HL-60 (cell line): ENCODE data around the gene LGALS7.
"Not testable (repeated sequence)": the region's sequence is repeated elsewhere in the genome, so short reads cannot be mapped to it uniquely, and the experiment has no call there.

Experiments
- DNase-seq, 2 experiments: peaks; one replicate each; pipeline ENCODE4 v3.0.0-alpha.2; 2010 to 2020; ENCODE audit warnings: low read depth in 1 of 2, low spot score in 1 of 2
- H3K27ac ChIP-seq: fragments of 250-450 bp; sonication (Bioruptor Pico); replicated peaks from 2 replicates; pipeline ENCODE4 v1.5.1; 2020; ENCODE audit warnings: mild to moderate bottlenecking, moderate library complexity
- H3K27me3 ChIP-seq: fragments of 250-450 bp; sonication (Bioruptor Pico); 2 replicates; pipeline ENCODE4 v1.5.1; 2021; ENCODE audit warnings: mild to moderate bottlenecking, moderate library complexity; ENCODE audit not compliant: insufficient read depth, poor library complexity, severe bottlenecking
- H3K4me3 ChIP-seq: replicated peaks from 2 replicates; pipeline ENCODE4 v1.5.1; 2011; ENCODE audit warnings: mild to moderate bottlenecking, control low read depth, low read length; ENCODE audit not compliant: insufficient read depth
- GABPA ChIP-seq: IDR thresholded peaks from 2 replicates; pipeline ENCODE4 v1.6.1; 2012; ENCODE audit warnings: low read depth
- POLR2AphosphoS5 ChIP-seq: IDR thresholded peaks from 2 replicates; pipeline ENCODE4 v1.6.1; 2012; ENCODE audit warnings: low read depth
- SPI1 ChIP-seq: IDR thresholded peaks from 2 replicates; pipeline ENCODE4 v1.6.1; 2012; ENCODE audit warnings: low read depth, mild to moderate bottlenecking, borderline replicate concordance
- long read RNA-seq: library from polyadenylated mRNA; unstranded; transcript quantifications from one replicate; pipeline ENCODE4 v2.0.0, GENCODE V29; 2020
- TF ChIP-seq, protein P1 (sequence below): IDR thresholded peaks from 2 replicates; pipeline ENCODE4 v1.6.1; 2012; ENCODE audit warnings: low read depth; ENCODE audit not compliant: insufficient replicate concordance
- TF ChIP-seq, protein P2 (sequence below): IDR thresholded peaks from one replicate; pipeline ENCODE4 v1.5.1; 2011; ENCODE audit warnings: low read length, control low read depth, inconsistent platforms; ENCODE audit not compliant: insufficient read depth

LGALS7 gene
- long read RNA-seq, result 0 reads

- TF ChIP-seq, protein P1, sequence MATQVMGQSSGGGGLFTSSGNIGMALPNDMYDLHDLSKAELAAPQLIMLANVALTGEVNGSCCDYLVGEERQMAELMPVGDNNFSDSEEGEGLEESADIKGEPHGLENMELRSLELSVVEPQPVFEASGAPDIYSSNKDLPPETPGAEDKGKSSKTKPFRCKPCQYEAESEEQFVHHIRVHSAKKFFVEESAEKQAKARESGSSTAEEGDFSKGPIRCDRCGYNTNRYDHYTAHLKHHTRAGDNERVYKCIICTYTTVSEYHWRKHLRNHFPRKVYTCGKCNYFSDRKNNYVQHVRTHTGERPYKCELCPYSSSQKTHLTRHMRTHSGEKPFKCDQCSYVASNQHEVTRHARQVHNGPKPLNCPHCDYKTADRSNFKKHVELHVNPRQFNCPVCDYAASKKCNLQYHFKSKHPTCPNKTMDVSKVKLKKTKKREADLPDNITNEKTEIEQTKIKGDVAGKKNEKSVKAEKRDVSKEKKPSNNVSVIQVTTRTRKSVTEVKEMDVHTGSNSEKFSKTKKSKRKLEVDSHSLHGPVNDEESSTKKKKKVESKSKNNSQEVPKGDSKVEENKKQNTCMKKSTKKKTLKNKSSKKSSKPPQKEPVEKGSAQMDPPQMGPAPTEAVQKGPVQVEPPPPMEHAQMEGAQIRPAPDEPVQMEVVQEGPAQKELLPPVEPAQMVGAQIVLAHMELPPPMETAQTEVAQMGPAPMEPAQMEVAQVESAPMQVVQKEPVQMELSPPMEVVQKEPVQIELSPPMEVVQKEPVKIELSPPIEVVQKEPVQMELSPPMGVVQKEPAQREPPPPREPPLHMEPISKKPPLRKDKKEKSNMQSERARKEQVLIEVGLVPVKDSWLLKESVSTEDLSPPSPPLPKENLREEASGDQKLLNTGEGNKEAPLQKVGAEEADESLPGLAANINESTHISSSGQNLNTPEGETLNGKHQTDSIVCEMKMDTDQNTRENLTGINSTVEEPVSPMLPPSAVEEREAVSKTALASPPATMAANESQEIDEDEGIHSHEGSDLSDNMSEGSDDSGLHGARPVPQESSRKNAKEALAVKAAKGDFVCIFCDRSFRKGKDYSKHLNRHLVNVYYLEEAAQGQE, result no peak
- TF ChIP-seq, protein P2, sequence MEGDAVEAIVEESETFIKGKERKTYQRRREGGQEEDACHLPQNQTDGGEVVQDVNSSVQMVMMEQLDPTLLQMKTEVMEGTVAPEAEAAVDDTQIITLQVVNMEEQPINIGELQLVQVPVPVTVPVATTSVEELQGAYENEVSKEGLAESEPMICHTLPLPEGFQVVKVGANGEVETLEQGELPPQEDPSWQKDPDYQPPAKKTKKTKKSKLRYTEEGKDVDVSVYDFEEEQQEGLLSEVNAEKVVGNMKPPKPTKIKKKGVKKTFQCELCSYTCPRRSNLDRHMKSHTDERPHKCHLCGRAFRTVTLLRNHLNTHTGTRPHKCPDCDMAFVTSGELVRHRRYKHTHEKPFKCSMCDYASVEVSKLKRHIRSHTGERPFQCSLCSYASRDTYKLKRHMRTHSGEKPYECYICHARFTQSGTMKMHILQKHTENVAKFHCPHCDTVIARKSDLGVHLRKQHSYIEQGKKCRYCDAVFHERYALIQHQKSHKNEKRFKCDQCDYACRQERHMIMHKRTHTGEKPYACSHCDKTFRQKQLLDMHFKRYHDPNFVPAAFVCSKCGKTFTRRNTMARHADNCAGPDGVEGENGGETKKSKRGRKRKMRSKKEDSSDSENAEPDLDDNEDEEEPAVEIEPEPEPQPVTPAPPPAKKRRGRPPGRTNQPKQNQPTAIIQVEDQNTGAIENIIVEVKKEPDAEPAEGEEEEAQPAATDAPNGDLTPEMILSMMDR, result no peak
- TF ChIP-seq SPI1 (no peak), POLR2AphosphoS5 (no peak), GABPA (no peak)
- H3K27ac ChIP-seq, result no peak within 1 kb of the TSS
- DNase-seq, result no peak
Measured at GRCh38 chr19:38773469-38774177, at the start of gene LGALS7. Gene LGALS7 (minus strand): TSS chr19:38773517. CDS start chr19:38773492, 25 bp downstream.

DNA sequence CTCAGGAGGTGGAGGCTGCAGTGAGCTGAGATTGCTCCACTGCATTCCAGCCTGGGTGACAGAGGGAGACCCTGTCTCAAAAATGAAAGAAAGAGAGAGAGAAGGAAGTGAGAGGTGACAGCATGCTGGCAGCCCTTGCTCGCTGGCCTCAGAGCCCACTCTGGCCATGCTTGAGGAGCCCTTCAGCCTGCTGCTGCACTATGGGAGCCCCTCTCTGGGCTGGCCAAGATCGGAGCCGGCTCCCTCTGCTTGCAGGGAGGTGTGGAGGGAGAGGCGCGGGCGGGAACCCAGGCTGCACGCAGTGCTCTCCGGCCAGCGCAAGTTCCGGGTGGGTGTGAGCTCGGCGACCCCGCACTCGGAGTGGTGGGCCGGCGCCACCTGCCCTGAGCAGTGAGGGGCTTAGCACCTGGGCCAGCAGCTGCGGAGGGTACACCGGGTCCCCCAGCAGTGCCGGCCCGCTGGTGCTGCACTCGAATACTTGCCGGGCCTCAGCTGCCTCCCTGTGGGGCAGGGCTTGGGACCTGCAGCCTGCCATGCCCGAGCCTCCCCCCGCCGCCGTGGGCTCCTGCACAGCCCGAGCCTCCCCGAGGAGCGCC is 48.0 kb upstream of the LGALS7 start:
- DNase-seq, H3K27ac ChIP-seq, H3K4me3 ChIP-seq, H3K27me3 ChIP-seq: not testable (repeated sequence)

More at GRCh38 chr19:38773469-38774177, at the start of gene LGALS7:
- H3K27me3 ChIP-seq, result no peaks in the 10 kb centered on the region
- H3K4me3 ChIP-seq, result no peak within 1 kb of the TSS

DNA sequence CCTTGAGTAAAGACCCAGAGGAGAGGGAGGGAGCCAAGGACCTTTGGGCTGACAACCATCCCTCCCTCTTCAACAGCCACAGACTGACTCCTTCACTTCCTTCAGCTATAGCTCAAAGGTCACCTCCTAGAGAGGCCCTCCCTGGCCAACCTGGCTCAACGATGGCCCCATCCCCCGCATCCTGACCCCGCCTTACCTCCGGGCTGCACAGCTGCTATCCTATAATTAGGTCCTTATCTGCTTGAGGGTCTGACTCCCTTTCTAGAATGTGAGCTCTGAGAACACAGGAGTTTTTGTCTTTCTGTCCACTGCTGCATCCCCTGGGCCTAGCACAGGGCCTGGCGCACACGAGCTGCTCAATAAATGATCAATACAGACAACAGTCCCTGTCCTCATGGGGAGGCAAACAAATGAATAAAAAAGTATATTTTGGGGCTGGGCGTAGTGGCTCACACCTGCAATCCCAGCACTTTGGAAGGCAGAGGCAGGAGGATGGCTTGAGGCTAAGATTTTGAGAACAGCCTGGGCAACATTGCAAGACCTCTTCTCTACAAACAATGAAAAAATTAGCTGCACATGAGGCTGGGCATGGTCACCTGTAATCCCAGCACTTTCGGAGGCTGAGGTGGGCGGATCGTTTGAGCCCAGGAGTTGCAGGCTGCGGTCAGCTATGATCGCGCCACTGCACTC is 46.1 kb upstream of the LGALS7 start:
- H3K4me3 ChIP-seq, result no peak overlapping the region
- TF ChIP-seq, protein P1, result no peak
- TF ChIP-seq GABPA (no peak), SPI1 (no peak), POLR2AphosphoS5 (no peak)
- TF ChIP-seq, protein P2, result no peak
- no peak for DNase-seq
- no peaks in the 10 kb centered on the region for H3K27me3 ChIP-seq
- H3K27ac ChIP-seq, result no peak overlapping the region

DNA sequence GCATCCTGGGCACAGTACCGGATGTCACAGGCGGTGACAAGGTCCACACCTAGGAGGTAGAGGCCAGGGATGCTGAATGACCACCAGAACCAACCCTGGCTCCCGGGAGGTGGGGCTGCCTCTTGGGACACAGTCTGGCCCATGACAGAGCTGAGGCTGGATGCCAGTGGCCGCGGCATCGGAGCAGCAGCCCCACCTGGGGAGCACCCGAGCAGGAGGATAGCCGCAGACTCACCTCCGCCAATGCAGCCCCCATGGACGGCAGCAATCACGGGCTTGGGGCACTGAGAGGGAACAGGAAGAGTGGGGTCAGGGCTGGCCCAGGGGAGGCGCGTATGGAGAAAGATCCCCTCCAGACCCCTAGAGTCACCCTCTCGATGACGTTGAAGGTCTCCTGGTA is 43.8 kb upstream of the LGALS7 start:
- no peaks in the 10 kb centered on the region for H3K27me3 ChIP-seq

More for the DNA sequence above, 43.8 kb upstream of the LGALS7 start:
- no peak overlapping the region for H3K27ac ChIP-seq
- DNase-seq, result no peak
- TF ChIP-seq GABPA, result no peak
- TF ChIP-seq SPI1, result no peak
- TF ChIP-seq, protein P1, result no peak
- TF ChIP-seq, protein P2, result no peak
- no peak for TF ChIP-seq POLR2AphosphoS5
- no peak overlapping the region for H3K4me3 ChIP-seq
